ENCODE data around the gene SLC25A26.
"Not testable (repeated sequence)": the region's sequence is repeated elsewhere in the genome, so short reads cannot be mapped to it uniquely, and the experiment has no call there.

The SLC25A26 gene

GRCh38 chr3:66303491-66303901 is 82.7 kb downstream of the SLC25A26 start:
- no peak overlapping the region for H3K4me3 ChIP-seq
- H4K20me1 ChIP-seq, result peaks cover 33% of the 10 kb centered on the region; the same call in 1 of the 2 replicates
- H3K27ac ChIP-seq, result no peak overlapping the region
- H3K27me3 ChIP-seq, result no peaks in the 10 kb centered on the region
- peaks cover 11% of the 10 kb centered on the region; the same call in 1 of the 2 replicates for H3K4me1 ChIP-seq
- peaks cover 11% of the 10 kb centered on the region; the same call in 1 of the 2 replicates for H3K9me3 ChIP-seq
- no peaks in the 10 kb centered on the region for H3K36me3 ChIP-seq
- H3K4me2 ChIP-seq, result no peak overlapping the region
- no peak overlapping the region for H3K9ac ChIP-seq
- no peak for TF ChIP-seq Cebpa-rat (IDR thresholded peaks at IDR 0.05)

DNA sequence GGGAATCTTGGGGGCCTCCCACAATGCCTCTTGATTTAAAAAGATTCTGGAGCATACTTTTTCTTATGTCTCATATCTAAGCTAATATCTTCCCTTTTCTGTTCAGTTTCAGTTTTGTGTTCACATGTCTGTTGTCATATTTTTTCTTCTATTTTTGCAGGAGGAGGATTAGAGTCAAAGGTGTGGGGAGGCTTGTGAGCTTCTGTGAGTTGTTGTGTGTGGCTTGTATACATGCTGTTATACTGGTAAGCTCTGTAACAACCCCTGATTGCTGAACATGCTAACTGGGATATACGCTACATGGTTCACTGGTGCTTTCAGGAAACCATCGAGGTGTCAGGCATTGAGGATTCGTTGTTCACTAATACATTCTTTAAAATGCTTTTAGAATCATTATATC is 83.5 kb downstream of the SLC25A26 start:
- peaks cover 26% of the 10 kb centered on the region; the same call in 1 of the 2 replicates for H4K20me1 ChIP-seq
- H3K9ac ChIP-seq, result no peak overlapping the region
- H3K36me3 ChIP-seq, result no peaks in the 10 kb centered on the region
- H3K9me3 ChIP-seq, result peaks cover 18% of the 10 kb centered on the region; the same call in 1 of the 2 replicates
- peak overlapping the region; percentile 25; the same call in 1 of the 2 replicates for H3K4me2 ChIP-seq
- H3K27ac ChIP-seq, result no peak overlapping the region
- H3K4me3 ChIP-seq, result no peak overlapping the region
- no peaks in the 10 kb centered on the region for H3K27me3 ChIP-seq
- peaks cover 11% of the 10 kb centered on the region; the same call in 1 of the 2 replicates for H3K4me1 ChIP-seq
- no peak for TF ChIP-seq Cebpa-rat (IDR thresholded peaks at IDR 0.05)

DNA sequence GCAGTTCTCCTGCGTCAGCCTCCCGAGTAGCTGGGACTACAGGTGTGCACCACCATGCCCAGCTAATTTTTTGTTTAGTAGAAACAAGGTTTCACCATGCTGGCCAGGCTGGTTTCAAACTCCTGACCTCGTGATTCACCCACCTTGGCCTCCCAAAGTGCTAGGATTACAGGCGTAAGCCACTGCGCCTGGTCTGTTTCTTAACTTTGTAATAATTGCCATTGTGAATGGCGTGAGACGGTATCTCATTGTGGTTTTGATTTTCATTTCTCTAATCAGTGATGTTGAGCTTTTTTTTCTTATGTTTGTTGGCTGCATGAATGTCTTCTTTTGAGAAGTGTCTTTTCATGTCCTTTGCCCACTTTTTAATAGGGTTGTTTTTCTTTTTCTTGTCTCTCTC is 85.3 kb downstream of the SLC25A26 start:
- peaks cover 35% of the 10 kb centered on the region for H3K9me3 ChIP-seq
- not testable (repeated sequence) for H3K27ac ChIP-seq, H3K9ac ChIP-seq, H3K27me3 ChIP-seq, H3K4me3 ChIP-seq, H3K36me3 ChIP-seq, H3K4me2 ChIP-seq
- peaks cover 11% of the 10 kb centered on the region; the same call in 1 of the 2 replicates for H3K4me1 ChIP-seq
- H4K20me1 ChIP-seq, result peaks cover 16% of the 10 kb centered on the region; the same call in 1 of the 2 replicates

- not testable (repeated sequence) for H3K4me2 ChIP-seq, H3K9ac ChIP-seq
- peaks cover 12% of the 10 kb centered on the region; the same call in 1 of the 2 replicates for H4K20me1 ChIP-seq
These were observed 86.2 kb downstream of the SLC25A26 start for GRCh38 chr3:66306991-66307390.

DNA sequence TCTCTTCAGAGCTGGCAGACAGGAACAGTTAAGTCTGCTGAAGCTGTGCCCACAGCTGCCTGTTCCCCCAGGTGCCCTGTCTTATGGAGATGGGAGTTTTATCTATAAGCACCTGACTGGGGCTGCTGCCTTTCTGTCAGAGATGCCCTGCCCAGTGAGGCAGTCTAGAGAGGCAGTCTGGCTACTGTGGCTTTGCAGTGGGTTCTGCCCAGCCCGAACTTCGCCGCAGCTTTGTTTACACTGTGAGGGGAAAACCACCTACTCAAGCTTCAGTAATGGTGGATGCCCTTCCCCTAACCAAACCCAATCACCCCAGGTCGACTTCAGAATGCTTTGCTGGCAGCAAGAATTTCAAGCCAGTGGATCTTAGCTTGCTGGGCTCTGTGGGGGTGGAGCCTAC is 91.2 kb downstream of the SLC25A26 start:
- no peak for TF ChIP-seq Cebpa-rat (IDR thresholded peaks at IDR 0.05)
- peak overlapping the region; percentile 51 for H3K4me2 ChIP-seq
- H3K9ac ChIP-seq, result no peak overlapping the region
- H3K4me1 ChIP-seq, result peaks cover 15% of the 10 kb centered on the region
- no peaks in the 10 kb centered on the region for H3K27me3 ChIP-seq
- no peak overlapping the region for H3K27ac ChIP-seq
- H4K20me1 ChIP-seq, result no peaks in the 10 kb centered on the region
- peaks cover 85% of the 10 kb centered on the region for H3K9me3 ChIP-seq
- no peaks in the 10 kb centered on the region for H3K36me3 ChIP-seq
- H3K4me3 ChIP-seq, result no peak overlapping the region

More at GRCh38 chr3:66306991-66307390, 86.2 kb downstream of the SLC25A26 start:
- H3K4me3 ChIP-seq, H3K27ac ChIP-seq, H3K36me3 ChIP-seq, H3K27me3 ChIP-seq: not testable (repeated sequence)
- Histone ChIP-seq H3K4me1 (peaks cover 18% of the 10 kb centered on the region), H3K9me3 (peaks cover 44% of the 10 kb centered on the region)

DNA sequence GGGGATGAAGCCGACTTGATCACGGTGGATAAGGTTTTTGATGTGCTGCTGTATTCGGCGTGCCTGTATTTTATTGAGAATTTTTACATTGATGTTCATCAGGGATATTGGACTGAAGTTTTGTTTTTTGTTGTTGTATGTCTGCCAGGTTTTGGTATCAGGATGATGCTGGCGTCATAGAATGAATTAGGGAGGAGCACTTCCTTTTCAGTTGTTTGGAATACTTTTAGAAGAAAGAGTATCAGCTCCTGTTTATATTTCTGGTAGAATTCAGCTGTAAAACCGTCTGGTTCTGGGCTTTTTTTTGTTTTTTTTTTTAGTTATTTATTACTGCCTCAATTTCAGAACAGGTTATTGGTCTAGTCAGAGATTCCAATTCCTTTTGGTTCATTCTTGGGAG is 93.7 kb downstream of the SLC25A26 start:
- Histone ChIP-seq H3K9ac (no peak overlapping the region), H3K27me3 (no peaks in the 10 kb centered on the region), H3K4me2 (no peak overlapping the region), H3K9me3 (peaks cover 84% of the 10 kb centered on the region), H3K4me1 (peaks cover 15% of the 10 kb centered on the region), H3K4me3 (no peak overlapping the region), H4K20me1 (no peaks in the 10 kb centered on the region), H3K36me3 (no peaks in the 10 kb centered on the region), H3K27ac (no peak overlapping the region)
- TF ChIP-seq Cebpa-rat (IDR thresholded peaks at IDR 0.05), result no peak

- Histone ChIP-seq H3K4me2 (no peak overlapping the region), H3K36me3 (no peaks in the 10 kb centered on the region), H3K4me1 (peaks cover 9% of the 10 kb centered on the region), H3K9ac (no peak overlapping the region), H3K27me3 (no peaks in the 10 kb centered on the region), H3K9me3 (peaks cover 50% of the 10 kb centered on the region), H3K4me3 (no peak overlapping the region), H3K27ac (no peak overlapping the region), H4K20me1 (no peaks in the 10 kb centered on the region)
- TF ChIP-seq Cebpa-rat (IDR thresholded peaks at IDR 0.05), result no peak
These were observed 97.1 kb downstream of the SLC25A26 start for GRCh38 chr3:66317750-66318376.

- Histone ChIP-seq H3K9ac (no peak overlapping the region), H4K20me1 (0 out of 2 replicates have a peak, but pooled peaks cover 4% of the 10 kb centered on the region), H3K27ac (no peak overlapping the region), H3K4me3 (no peak overlapping the region), H3K4me2 (peak overlapping the region; percentile 62), H3K9me3 (peaks cover 38% of the 10 kb centered on the region), H3K36me3 (no peaks in the 10 kb centered on the region), H3K4me1 (peaks cover 9% of the 10 kb centered on the region), H3K27me3 (no peaks in the 10 kb centered on the region)
- no peak for TF ChIP-seq Cebpa-rat (IDR thresholded peaks at IDR 0.05)
These were observed 99.6 kb downstream of the SLC25A26 start for GRCh38 chr3:66320390-66320789.

DNA sequence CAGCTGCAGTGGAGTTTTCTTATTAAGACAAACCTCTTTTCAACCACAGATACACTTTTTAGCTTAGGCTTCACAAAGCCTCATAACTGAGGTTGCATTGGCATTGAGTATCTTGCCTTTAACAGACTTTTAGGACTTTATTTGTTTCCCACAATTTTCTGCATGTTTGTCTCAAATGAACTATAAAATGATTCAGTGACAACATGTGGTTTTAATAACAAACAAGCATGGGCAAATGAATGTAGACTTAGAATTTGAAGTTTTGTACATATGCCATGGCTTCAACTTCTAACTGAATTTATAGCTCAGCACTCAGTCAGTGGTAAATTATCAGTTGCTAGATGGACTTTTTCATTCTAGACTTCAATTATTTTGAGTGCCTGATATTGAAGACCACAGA is 101.6 kb downstream of the SLC25A26 start:
- H3K36me3 ChIP-seq, result no peaks in the 10 kb centered on the region
- H3K9ac ChIP-seq, result no peak overlapping the region
- no peak for TF ChIP-seq Cebpa-rat (IDR thresholded peaks at IDR 0.05)
- H3K9me3 ChIP-seq, result peaks cover 18% of the 10 kb centered on the region
- no peak overlapping the region for H3K27ac ChIP-seq
- H3K4me2 ChIP-seq, result no peak overlapping the region
- 0 out of 2 replicates have a peak, but pooled peaks cover 6% of the 10 kb centered on the region for H4K20me1 ChIP-seq
- no peaks in the 10 kb centered on the region for H3K27me3 ChIP-seq
- H3K4me1 ChIP-seq, result peaks cover 15% of the 10 kb centered on the region
- H3K4me3 ChIP-seq, result no peak overlapping the region

DNA sequence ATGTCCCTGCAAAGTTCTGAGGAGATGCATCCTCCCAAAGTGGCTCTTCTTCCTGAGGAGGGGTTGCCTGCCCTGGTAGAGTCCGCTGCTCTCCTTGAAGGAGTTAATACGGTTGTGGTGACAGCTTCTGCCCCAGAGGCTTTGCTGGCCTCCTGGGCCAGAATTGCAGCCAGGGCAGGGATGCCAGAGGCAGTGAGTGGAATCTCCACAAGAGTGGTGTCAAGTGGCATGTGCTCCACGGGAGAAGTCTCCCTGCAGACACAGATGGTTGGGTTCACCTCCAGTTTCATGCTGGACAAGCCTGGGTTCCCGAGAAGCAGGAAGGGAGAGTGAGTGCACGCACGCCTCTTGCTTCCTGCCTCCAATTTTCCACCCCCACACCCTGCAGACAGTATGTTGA is 105.5 kb downstream of the SLC25A26 start:
- H4K20me1 ChIP-seq, result peaks cover 6% of the 10 kb centered on the region; the same call in 1 of the 2 replicates
- no peak for TF ChIP-seq Cebpa-rat (IDR thresholded peaks at IDR 0.05)
- no peaks in the 10 kb centered on the region for H3K36me3 ChIP-seq
- no peak overlapping the region for H3K4me2 ChIP-seq
- H3K27ac ChIP-seq, result no peak overlapping the region
- H3K4me3 ChIP-seq, result no peak overlapping the region
- H3K27me3 ChIP-seq, result no peaks in the 10 kb centered on the region
- 0 out of 2 replicates have a peak, but pooled peaks cover 6% of the 10 kb centered on the region for H3K4me1 ChIP-seq
- 0 out of 2 replicates have a peak, but pooled peaks cover 9% of the 10 kb centered on the region for H3K9me3 ChIP-seq
- no peak overlapping the region for H3K9ac ChIP-seq
